H1 (cell line): ENCODE measurements around the gene CTNND2. TPM values are rescaled to one million over a fixed set of nuclear protein-coding genes. Genes with fewer than 3 reads are reported as not detected.

Experiments used
- CREB1 ChIP-seq: IDR thresholded peaks from 2 replicates; pipeline ENCODE4 v1.6.1; 2012; ENCODE audit warnings: inconsistent platforms
- MAX ChIP-seq: IDR thresholded peaks from 2 replicates; pipeline ENCODE4 v1.6.1; 2012; ENCODE audit warnings: inconsistent platforms
- polyA plus RNA-seq, 7 experiments: library from polyadenylated mRNA; depleted of rRNA in 3 of 7; stranded (reverse) in 5 of 7; unstranded in 2 of 7; fragments of >200 nt in 5 of 7; fragments of 200-250 nt in 2 of 7; gene quantifications; 1 replicate in 5 of 7; 2 replicates in 1 of 7; 4 replicates in 1 of 7; pipeline versions ENCODE4 v1.2.1 to v1.2.3, GENCODE V29; 2011 to 2013; ENCODE audit warnings: missing spikeins in 2 of 7, mixed read lengths in 2 of 7
- total RNA-seq: library from RNA; stranded (reverse); fragmentation: NEBNext Ultra II Directional; extraction: Animal tissue kit (Norgen Biotek cat#: 25700); gene quantifications from 2 replicates; pipeline ENCODE4 v1.2.1, GENCODE V29; 2021
- TF ChIP-seq, protein P1 (sequence below), 3 experiments: IDR thresholded peaks; 1 replicate in 2 of 3; 2 replicates in 1 of 3; pipeline versions ENCODE4 v1.5.1 to v1.6.1; 2011; ENCODE audit warnings: low read length in 3 of 3, mild to moderate bottlenecking in 3 of 3, inconsistent platforms in 2 of 3, low read depth in 1 of 3, moderate library complexity in 1 of 3; ENCODE audit not compliant: insufficient read depth in 1 of 3; ENCODE audit errors: control extremely low read depth in 1 of 3

CTNND2 gene
- total and polyA plus RNA-seq, 2 of the 8 experiments (the other 6 are each of a cell fraction or from before 2014, with no cell fraction given): 7.4 to 14.2 TPM

DNA sequence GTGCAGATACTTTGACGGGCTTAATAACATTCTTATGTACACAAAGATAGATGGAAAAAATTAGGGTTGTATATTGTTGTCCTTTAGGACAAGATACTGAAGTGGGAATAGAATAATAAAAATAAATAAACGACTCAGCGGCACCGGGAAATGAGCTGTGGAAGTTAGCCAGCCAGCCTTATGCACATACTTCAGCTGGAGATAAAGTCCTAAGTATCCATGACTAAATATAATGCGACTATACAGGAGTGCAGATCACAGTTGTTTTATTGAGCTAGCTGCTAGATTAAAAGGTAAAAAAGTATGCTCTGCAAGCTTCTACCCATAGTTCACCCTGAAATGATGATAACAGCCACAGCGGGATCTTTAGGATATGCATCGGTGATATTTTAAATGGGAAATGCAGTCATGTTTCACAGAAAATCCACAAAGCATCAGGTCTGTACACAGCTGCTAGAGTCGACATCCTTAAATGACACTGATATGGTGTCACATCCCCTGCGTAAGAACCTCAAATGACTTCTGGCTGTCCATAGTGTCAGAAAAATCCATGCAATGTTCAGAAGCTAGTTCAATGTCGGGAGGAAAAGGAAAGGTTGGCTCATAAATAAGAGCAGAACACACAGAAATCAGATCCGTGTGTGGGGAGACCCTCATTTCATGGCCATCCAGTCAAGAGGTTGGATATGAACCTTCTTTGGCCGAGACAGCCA, 750.4 kb downstream of the CTNND2 start (continued):
- TF ChIP-seq MAX (no peak), CREB1 (no peak)
- TF ChIP-seq, protein P1, sequence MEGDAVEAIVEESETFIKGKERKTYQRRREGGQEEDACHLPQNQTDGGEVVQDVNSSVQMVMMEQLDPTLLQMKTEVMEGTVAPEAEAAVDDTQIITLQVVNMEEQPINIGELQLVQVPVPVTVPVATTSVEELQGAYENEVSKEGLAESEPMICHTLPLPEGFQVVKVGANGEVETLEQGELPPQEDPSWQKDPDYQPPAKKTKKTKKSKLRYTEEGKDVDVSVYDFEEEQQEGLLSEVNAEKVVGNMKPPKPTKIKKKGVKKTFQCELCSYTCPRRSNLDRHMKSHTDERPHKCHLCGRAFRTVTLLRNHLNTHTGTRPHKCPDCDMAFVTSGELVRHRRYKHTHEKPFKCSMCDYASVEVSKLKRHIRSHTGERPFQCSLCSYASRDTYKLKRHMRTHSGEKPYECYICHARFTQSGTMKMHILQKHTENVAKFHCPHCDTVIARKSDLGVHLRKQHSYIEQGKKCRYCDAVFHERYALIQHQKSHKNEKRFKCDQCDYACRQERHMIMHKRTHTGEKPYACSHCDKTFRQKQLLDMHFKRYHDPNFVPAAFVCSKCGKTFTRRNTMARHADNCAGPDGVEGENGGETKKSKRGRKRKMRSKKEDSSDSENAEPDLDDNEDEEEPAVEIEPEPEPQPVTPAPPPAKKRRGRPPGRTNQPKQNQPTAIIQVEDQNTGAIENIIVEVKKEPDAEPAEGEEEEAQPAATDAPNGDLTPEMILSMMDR (IDR thresholded peaks at IDR 0.05; ENCODE audit: control extremely low read depth in 1 of 3, insufficient read depth in 1 of 3, low read depth in 1 of 3, low read length in 3 of 3): no peak
